NCI-H187 treated with DMSO at 0.1 percent for 48 hours (cell line): ENCODE measurements around the gene DDX42.

Experiments
- DNase-seq: peaks from one replicate; lab custom pipeline; 2025; lab: John Stamatoyannopoulos, UW

DDX42 gene

GRCh38 chr17:63823659-63824331, 49.8 kb downstream of the DDX42 start:
- DNase-seq: no peak

GRCh38 chr17:63824362-63824761, 50.4 kb downstream of the DDX42 start:
- no peak for DNase-seq

- DNase-seq: no peak
These were observed 52.6 kb downstream of the DDX42 start for GRCh38 chr17:63826468-63827001.

- DNase-seq: peak; percentile 89
These were observed 53.2 kb downstream of the DDX42 start, which contains the start of the genes FTSJ3 and PSMC5 for GRCh38 chr17:63827002-63827800. FTSJ3 (minus strand) TSS chr17:63827663; CDS start chr17:63826902, 761 bp downstream. PSMC5 (plus strand) TSS chr17:63827431; CDS start chr17:63827491, 60 bp downstream.

GRCh38 chr17:63827801-63828221, 53.8 kb downstream of the DDX42 start:
- DNase-seq: no peak

GRCh38 chr17:63828936-63829335, 55.0 kb downstream of the DDX42 start:
- no peak for DNase-seq

GRCh38 chr17:63830278-63830677, 56.3 kb downstream of the DDX42 start:
- DNase-seq: no peak

- DNase-seq: no peak
These were observed 57.0 kb downstream of the DDX42 start for GRCh38 chr17:63830904-63831491.

- DNase-seq: no peak
These were observed 57.5 kb downstream of the DDX42 start for GRCh38 chr17:63831505-63831904.

GRCh38 chr17:63832014-63832413, 58.0 kb downstream of the DDX42 start:
- DNase-seq: no peak

- no peak for DNase-seq
These were observed 58.5 kb downstream of the DDX42 start for GRCh38 chr17:63832455-63832854.

GRCh38 chr17:63833026-63833740, 59.2 kb downstream of the DDX42 start:
- DNase-seq: no peak

- no peak for DNase-seq
These were observed 59.9 kb downstream of the DDX42 start for GRCh38 chr17:63833741-63834373.

GRCh38 chr17:63834431-63835166, 60.6 kb downstream of the DDX42 start:
- DNase-seq: no peak

- DNase-seq: no peak
These were observed 61.3 kb downstream of the DDX42 start for GRCh38 chr17:63835167-63835720.

- DNase-seq: no peak
These were observed 62.8 kb downstream of the DDX42 start for GRCh38 chr17:63836811-63837210.

GRCh38 chr17:63837480-63837879, 63.5 kb downstream of the DDX42 start:
- DNase-seq: no peak

- no peak for DNase-seq
These were observed 64.1 kb downstream of the DDX42 start for GRCh38 chr17:63837962-63838600.

GRCh38 chr17:63838631-63839171, 64.7 kb downstream of the DDX42 start:
- DNase-seq: no peak
